ENCODE measurements around the gene TMEM209.
"Not testable (repeated sequence)": the region's sequence is repeated elsewhere in the genome, so short reads cannot be mapped to it uniquely, and the experiment has no call there.

TMEM209 gene

DNA sequence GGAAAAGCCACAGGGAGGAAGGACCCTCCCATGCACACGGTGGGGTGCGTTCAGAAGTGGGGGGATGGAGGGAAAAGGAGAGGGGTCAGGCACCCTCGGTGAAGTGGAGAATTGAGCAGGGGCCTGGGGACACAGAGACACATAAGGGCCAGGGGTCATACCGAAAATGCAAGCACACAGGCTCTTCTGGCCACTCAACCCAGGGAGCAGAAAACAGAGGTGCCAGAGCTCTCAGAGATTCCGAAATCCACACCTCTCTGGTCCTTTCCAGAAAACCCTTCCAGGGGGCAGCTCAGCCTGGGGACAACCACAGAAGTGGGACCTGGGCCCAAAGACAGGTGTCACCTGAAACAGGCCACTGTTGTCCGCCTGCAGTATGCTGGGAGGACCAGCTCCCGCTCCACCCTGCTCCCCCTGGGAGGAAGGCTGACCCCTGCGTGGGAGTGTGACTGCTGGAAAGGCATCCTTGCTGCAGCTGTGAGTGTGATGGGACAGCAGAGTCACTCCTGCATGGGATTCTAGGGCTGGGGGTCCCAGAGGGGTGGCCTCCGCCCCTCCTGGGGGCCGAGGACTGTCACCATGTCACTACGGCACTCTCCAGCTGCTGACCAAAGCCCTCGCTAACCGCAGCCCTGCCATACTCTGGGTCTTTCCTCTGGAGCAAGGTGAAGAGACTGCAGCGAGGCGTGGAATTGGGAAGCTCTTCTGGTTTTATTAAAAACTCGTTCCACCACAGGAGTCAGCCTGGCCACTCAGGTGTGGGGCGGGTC, 63.1 kb downstream of the TMEM209 start:
- DNase-seq = no peak

DNA sequence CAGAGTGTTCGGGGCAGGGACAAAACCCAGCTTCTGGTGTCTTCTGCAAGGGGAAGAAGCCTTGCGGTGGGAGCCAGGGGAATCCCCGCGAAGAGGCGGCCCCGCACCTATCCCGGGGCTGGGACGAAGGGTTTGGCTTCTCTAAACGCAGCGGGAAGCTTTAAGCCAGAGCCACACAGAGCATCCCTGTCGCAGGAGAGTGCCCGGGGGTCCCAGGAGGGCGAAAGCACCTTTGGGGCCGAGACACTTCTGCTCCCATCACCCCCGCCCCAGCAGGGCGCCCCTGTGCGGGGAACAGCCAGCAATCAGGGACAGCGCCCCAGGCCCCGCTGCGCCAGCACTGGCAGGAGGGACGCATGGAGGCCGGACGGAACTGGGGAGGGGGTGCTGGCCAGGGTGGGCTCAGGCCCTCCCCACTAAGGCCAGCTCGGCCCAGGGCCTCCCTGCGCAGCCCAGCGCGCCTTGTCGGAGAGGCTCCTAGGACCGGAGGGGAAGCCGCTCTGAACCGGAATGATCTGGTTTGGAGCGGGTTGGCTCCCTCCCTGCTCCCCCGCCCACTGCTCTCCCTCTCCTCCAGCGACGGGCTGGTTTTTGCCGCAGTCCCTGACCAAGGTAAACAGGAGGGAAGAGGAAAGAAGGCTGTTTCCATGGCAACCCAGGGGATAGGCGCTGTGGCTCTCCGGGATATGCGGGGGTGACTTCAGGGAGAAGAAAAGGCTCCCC, 63.9 kb downstream of the TMEM209 start:
- DNase-seq = no peak

DNA sequence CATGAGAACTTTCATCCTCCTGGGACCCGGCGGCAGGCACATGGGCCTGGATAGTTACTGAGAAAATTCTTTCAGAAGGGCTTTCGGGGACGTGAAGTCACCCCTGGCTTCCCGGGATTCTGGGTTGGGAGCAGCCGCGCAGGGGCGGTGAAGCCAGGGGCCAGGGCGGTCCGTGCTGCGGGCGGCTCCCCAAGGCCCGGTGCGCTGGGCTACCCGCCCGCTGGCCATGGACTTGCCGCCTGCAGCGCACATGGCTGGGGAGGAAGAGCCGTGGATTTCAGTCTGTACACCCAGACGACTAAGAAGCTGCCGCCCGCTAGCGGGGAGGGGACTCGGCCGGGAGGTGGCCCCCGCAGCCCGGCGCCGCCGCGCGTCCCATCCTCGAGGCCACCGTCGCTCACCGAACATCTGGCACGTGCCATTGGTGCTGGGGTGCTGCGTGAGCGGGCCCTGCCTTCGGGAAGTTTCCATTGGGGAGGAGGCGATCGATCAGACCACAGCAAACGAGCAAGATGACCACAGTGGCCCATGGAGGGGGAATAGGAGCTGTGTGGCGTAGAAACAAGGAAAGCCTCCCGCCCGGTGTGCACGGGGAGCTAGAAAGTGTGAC, 64.5 kb downstream of the TMEM209 start:
- no peak for DNase-seq

DNA sequence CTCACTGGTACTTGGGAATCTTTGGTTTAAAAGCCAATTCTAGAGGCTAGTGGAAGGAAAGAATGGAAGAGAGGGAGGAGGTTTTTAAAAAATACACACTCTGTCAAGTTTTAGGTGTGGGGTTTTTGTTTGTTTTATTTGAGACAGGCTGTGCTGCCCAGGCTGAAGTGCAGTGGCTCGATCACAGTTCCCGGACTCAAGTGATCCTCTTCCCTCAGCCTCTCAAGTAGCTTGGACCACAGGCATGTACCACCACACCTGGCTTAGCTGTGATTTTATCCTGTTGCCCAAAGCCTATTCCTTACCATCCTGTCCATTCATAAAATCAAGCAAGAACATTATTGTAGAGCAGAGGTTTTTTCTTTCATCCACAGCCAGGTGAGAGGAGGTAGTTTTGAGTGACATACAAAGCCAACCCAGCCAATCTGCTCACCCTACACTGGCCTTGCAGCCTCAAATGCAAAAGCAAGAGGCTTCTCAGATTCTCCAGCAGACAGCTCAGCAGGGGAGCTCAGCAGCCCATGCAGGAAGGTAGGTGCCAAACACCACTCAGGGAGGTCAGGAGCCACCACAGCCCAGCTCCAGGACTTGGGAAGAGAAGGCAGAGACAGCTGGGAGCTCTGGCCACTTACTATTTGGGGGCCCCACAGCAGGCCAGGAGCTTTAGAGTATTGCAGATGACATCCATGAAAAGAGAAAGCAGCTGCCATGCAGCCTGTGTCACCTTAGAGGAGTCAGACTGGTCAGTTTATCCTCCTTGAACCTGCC, 65.8 kb downstream of the TMEM209 start:
- no peak for DNase-seq

DNA sequence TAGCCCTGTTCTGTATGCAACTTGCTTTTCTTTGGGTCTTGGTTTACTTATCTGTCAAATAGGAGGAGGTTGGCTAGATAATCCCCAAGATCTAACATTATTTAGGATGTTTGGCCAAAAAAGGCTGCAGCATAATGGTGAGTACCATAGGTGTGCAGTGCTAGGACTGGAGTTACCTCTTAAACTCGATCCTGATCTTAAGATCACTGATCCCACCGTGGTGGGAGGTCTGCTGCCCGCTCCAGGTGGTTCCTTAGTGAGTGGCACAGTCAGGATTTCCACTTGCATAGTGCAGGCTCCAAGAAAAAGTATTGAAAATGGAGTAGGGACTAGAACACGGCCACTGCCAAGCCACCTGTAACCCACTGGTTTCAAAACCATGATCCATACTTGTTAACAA, 68.0 kb downstream of the TMEM209 start:
- no peak for DNase-seq

DNA sequence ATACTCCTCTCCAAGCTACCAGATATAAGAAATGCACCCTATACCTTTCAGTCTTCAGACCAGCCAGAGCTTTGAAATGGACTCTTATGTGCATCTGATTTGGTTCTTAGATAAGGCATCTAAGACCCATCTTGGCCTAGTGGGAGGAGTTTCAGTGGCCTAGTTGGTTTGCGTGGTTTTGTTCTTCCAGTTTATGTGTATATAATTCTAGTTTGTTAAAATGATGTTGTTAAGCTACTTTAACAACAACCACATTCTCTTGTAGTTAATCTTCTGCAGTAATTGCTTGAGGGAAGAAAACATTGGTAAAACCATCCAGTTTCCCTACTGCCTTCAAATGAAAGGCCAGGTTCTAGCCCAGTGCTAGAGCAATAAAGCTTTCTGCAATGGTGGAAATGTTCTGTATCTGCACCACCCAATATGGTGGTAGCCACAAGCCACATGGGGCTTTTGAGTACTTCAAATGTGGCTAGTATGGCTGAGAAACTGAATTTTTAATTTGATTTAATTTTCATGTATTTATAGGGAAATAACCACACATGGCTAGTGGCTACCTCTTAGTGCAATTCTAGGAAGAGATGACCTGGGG, 68.5 kb downstream of the TMEM209 start:
- DNase-seq = no peak

DNA sequence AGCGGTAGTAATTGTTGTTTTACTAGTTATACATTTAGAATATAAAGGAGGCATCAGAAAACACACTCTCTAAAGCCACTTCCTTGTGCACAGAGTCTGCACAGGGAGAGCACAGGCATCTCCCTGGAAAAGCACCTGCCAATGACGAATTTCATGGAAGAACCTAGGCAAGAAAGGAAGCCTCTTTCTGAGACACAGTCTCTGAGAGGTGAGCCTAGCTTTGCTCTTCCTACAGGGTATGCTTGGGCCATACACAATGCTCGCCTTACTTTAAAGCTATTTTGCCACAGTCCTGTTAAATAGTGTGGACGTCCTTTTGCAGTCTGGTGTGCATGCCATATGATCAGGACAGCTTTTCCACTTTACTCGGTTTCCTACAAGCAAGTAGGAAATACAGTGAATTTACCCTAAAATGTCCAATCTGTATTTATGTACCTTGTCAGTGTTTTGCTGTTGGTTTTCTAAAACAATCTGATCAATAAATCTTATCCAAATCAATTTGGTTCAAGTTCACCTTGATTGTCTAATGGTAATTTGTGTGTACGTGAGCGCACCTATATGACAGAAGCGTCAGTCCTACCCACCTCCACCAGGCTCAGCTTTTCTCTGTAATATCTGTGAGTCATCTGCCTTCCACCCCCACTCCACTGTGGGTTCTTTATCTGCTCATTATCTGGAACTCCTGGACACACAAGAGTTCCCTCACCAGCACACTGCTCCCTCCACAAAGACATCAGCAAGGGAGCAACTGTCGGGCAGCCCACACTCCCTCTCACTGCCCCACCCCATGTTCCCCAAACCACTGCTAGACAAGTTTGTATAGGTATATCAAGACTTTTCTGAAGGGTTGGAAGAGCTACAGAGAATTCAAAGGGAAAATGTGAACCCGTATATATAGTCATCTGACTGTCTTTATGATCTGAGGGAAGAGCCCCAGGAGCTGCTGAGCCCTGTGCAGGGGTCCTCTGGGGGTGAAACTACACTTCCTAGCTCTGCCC, 69.7 kb downstream of the TMEM209 start:
- no peak for DNase-seq

DNA sequence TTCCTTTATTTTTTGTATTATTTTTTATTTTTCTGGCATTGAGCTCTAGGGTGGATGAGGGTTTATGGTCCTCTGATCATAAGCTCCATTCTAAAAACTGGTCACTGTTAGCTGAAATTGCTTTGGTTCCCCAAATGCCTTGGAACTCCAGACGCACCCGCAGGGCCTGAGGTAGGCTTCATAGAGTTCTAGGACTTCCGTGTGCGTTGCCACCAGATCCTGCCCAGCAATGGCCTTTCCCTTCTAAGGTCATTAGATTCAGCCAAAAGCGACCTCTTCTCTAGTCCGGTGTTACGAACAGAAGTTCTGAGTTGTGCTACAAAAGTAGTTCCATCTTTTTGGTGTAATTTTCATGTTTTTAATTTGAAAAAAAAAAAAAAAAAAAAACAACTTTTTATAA, 70.5 kb downstream of the TMEM209 start:
- DNase-seq = no peak

DNA sequence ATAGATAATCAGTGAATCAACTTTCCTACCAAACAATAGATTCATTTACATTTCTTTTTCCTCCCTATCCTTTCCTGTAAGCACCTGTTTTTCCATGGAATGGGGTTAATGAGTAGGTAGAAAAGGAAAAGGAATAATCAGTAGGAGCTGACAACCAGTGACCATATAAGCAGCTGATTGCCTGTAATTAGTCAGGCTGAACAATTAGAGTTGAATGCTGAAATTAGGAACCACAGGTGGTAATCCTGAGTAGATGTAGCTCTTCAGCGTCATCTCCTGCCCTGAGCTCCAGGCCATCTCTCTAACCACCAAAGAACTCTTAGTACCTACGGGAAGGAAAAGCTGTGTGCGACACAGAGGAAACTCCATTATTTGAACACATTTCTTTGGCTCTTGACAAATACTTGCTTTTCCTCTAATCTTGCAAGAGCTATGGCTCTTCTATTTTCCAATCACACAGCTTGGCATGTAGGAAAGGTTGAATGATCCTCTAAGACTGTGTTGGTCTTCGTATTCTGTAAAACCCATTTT, 71.0 kb downstream of the TMEM209 start:
- DNase-seq = no peak

DNA sequence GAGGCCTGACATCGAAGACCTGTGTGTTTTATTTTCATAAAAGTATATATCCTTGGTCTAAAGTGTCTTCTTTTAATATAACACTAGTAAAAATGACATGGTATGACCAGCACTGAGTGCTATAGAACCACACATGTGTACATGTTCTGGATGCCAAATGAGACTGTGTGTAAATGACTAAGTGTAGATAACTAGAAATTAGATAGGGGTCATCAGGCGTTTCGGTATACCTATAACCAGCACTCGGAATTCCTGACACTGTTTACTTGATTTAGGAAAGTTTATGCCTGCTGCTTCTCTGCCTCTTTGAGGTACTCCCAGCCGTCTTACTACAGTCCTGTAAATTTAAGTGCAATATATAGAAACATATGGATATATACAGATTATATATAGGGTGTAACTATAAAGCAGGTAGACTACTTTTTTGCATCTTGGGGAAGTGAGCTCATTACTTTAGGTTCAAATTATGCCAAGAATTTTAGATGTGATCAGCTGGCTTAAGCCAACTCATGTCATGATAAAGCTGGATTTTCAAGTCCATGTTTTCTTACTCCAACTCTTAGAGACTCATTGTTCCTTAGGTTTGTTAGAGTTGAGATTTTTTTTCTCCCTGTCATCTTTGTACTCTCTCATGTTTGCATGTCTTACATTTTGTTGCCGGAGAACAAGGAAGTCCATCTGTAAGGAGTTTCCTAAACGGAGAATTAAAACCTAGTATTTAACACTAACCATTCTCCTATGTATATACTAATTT, 72.0 kb downstream of the TMEM209 start:
- DNase-seq = no peak

DNA sequence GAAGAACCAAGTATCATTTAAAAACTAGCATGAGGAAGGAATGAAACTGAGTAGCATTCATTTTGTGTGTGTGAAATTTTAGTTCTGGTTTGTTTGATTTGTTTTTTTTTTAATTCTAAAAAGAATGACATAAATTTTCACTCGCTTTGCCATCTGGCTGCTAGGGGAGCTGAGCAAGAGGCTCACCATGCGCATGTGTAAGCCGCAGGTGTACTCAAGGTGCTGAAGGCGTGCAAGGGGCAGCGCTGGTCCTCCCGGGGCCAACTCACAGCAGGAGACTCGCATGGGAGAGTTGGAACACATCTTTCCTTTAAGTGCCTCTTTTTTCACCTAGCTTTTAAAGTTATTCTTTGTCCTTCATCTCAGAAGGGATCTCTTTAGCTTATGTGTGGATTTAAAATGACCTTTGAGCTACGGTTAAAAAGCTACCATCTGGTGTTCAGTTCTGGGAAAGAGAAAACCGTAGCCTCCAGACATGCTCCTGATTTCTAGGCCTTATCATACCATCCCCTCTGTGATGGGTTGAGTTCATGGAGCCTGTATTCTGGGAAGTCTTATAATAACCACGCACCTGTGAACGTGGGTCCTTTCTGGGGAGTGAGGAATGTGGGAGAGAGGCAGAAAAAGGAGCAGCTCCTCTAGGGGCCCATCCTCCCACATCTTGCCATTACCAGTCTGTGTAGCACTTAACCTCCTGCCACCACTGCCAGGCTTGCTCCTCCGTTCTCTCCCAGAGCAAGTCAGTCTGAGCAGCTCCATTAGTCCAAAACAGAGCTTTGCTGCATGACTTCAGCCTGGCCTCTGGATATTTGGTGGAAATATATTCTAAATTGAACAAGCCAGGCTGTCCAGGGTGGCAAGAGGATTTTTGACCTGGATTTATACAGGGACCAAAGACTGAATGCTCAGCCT, 73.0 kb downstream of the TMEM209 start:
- DNase-seq = no peak

DNA sequence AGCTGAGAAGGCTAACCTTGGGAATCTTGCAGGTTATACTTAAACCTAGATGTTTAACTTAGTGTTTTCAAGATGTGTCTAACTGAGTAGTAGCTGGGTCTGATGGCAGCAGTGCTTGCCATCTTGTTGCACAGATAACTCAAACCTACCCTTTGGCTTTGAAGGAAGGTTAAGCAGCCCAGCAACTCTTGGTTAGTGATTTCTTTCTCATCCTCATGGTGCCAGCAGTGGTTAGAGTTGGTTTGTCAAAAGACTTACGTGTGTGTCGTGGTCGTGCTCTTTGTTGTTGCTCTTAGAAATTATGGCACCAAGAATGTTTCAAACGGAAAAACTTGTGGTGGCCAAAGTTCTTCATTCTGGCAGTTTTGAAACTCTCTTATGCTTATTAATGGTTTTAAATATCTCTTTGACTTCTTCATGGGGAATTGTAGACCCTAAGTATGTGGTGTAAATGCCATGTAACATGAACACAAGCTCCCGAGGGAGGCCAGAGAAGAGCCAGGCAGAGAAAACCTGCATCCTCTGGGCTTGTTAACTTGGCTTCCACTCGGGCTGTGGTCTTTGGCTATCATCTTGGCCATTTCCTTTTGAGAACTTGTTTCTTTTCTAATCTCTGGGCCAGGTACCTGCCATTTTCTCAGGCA, 73.9 kb downstream of the TMEM209 start:
- no peak for DNase-seq

DNA sequence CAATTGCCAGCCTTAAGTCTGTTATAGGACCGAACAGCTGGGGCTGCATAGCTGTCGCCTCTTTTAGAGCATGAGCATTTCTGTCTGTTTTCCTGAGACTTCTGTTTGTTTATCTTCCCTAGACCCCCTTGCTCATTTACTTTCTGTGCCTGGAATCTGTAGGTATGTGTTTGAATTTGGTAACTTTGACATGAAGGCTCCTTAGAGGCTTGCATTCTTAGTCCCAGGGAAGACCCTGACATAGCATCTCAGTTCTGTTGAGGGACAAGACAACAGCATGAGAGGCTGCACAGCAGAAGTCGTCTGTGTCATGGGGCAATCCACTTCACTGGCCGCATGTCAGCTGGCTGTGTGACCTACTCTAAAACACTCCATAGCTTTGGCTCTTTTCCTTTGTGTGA, 76.2 kb downstream of the TMEM209 start:
- DNase-seq = no peak

DNA sequence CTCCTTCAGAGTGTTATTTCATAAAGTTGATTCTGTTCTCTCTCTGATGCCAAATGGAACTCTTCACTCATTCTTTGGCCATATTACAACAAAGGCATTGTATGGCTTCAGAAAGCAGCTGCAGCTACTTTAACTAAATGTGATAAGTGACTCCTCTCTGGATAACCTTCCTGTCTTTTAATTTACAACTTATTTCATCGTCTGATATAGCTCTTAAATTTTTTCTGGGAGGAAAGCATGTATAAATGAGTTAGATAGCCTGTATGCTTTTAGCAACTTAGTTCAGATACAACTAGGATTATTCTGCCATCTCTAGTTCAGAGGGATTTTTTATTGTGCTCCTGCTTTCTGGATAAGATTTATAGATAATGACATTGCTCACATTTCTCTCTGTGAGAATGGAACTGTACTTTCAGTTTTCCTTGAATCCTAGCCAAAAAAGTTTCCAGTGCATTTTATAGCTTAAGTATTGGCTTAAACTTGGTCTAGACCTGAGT, 77.3 kb downstream of the TMEM209 start:
- no peak for DNase-seq

DNA sequence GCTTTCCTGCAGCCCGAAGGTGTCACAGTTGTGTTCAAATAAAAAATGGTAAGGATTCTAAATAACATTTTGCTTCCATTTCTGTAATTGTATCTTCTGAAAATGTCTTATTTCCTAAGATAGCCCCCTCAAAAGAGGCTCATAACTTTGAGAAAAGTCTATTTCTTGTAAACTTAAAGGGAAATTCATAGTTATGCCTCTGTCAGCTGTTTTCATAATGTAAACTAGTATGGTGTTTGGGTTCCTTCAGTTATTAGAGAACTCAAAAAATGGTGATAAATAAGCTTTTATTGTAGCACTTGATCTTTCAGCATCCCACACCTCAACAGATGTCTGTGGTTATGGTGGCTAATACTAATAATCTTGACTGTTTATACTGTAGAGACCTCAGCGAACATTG, 77.8 kb downstream of the TMEM209 start:
- DNase-seq = no peak

DNA sequence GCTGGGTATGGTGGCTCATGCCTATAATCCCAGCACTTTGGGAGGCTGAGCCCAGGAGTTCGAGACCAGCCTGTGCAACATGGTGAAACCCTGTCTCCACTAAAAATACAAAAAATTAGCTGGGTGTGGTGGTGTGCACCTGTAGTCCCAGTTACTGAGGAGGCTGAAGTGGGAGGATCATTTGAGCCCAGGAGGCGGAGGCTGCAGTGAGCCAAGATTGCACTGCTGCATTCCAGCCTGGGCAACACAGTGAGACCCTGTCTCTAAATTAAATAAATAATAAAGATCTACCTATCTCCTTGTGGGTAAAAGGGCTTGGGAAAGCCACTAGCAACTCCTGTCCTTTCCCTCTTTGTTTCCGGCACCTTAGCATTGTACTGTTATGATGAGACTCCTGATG, 78.4 kb downstream of the TMEM209 start:
- DNase-seq = not testable (repeated sequence)

DNA sequence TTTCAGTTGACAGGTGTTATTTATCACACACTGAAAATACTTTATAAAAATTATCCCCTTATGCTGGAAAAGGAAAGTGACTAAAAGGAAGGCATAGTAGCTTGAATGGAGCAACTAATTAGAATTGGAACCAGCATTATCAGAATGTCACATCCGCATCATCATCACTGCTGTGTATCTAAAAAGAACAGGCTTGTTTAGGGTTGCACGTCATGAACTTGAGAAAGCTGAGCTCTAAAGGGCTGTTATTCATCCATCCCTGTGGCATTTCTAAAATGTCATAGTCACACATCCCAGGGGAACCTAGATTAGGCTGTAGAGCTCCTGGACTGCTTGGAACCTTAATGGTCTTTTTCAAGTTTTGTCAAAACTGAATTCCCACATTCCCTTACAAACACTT, 80.5 kb downstream of the TMEM209 start:
- no peak for DNase-seq

DNA sequence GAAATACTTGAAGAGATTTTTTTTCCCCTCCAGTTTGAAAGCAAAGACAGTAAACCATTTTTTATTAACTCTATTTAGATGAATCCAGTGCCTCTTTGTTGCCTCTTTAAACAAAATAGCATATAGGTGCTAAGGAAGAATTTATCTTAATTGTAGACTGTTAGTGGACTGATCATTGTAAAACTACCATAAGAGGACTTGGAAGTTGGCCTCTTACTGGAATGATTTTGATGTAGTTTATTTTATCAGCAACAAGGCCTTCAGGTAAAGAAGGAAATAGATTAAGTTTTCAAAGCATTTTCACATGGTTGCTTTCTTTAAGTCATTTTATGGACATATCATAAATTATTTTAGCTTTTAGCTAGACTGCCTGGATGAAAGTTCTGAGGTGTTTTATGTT, 81.7 kb downstream of the TMEM209 start:
- DNase-seq = no peak

DNA sequence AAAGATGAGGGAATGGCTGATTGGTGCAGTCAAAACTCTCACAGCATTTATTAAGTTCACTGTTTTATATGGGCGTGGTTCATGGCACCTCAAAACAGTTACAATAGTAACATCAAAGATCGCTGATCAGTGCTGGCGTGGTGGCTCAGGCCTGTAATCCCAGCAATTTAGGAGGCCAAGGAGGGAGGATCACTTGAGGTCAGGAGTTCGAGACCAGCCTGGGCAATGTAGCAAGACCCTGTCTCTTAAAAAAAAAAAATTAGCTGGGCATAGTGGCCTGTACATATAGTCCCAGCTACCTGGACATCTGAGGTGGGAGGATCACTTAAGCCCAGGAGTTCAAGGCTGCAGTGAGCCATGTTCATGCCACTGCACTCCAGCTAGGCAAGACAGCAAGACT, 86.4 kb downstream of the TMEM209 start:
- DNase-seq = no peak

Data from NCI-H446 treated with DMSO at 0.1 percent for 48 hours (cell line).